Right hindlimb (tissue), 1 donor: Measurements from ENCODE around the gene ZNF768.
A peak's percentile ranks its signal among the peaks of the same experiment; 100 is the strongest.
"Not testable (repeated sequence)": the region's sequence is repeated elsewhere in the genome, so short reads cannot be mapped to it uniquely, and the experiment has no call there.

ENCODE experiments used
- DNase-seq: peaks from one replicate; pipeline ENCODE4 v3.0.0-alpha.2; 2018

The ZNF768 gene

DNA sequence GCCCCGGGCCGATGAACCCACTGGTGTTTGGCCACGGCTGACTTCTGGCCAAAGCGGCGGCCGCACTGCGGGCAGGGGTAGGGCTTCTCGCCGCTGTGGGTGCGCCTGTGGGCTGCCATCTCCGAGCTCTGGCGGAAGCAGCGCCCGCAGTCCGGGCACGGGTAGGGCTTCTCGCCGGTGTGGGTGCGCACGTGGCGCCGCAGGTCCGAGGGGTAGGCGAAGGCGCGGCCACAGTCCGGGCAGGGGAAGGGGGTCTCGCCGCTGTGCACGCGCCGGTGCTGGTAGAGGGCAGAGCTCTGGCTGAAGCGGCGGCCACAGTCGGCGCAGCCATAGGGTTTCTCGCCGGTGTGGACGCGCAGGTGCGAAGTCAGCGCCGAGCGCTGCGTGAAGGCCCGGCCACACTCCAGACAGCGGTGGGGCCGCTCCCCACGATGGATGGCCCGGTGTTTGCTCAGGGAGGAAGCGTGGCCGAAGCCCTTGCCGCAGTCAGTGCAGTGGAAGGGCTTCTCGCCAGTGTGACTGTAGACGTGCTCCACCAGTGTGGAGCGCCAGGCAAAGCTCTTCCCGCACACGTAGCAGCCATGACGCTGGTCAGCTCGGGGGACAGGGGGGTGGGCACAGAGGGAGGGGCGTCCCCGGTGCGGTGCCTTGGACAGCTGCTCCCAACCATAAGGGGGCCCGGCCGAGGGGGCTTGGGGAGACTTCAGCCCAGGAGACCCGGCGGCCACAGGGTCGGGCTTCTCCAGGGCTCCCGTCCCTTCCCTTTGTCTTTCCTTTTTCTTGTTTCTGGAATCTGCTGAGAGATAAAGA, 29.2 kb upstream of the ZNF768 start:
- DNase-seq = no peak

DNA sequence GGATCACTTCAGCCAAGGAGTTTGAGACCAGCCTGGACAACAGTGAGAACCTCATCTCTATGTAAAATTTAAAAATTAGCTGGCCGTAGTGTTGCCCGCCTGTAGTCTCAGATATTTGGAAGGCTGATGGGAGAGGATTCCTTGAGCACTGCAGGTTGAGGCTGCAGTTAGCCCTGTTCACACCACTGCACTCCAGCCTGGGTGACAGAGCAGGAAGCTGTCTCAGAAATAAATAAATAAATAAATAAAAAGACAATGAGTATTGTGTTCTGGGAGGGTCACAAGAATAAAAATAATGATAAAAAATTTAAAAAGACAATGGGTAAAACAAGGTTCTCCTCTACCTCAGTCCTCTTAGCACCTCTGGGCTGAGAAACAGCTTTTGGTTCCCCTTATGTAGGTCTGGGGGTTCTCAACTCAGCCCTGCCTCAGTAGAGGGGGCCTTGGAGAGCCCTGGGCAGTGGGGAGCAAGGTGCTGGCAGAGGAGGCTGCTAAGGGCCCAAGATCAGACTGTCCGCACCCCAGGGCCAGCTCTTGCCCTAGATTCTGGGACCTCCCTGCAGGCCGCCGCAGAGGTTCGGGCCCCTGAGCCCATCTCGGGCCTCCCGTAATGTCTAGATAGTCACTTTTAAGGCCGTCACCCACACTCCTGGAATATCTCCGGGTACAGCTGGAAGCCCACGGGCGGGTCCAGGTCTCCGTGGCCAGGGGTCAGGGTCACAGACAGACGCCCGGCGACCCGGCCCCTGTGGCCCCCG, 28.4 kb upstream of the ZNF768 start:
- no peak for DNase-seq

- no peak for DNase-seq
Measured at GRCh38 chr16:30553393-30553899, 27.1 kb upstream of the ZNF768 start.

DNA sequence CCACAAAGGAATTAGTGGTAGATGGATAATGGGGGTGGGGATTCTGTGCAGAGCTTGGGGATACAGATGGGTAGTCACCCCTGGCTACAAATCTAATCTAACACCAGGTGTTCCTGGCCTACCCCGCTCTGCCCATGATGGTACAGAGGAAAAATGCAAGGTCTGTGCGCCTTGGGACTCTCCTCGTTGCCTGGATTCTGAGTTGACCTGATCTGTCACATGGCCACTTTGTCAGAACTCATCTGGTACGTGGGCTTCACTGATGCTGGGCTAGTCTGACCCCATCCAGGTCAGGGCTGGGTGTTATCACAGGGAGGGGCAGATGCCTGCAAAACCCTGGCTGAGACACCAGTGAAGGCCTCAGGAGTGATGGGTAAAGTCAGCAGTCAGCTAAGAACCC, 26.6 kb upstream of the ZNF768 start:
- DNase-seq = no peak

- no peak for DNase-seq
Measured at GRCh38 chr16:30551781-30552180, 25.4 kb upstream of the ZNF768 start.

DNA sequence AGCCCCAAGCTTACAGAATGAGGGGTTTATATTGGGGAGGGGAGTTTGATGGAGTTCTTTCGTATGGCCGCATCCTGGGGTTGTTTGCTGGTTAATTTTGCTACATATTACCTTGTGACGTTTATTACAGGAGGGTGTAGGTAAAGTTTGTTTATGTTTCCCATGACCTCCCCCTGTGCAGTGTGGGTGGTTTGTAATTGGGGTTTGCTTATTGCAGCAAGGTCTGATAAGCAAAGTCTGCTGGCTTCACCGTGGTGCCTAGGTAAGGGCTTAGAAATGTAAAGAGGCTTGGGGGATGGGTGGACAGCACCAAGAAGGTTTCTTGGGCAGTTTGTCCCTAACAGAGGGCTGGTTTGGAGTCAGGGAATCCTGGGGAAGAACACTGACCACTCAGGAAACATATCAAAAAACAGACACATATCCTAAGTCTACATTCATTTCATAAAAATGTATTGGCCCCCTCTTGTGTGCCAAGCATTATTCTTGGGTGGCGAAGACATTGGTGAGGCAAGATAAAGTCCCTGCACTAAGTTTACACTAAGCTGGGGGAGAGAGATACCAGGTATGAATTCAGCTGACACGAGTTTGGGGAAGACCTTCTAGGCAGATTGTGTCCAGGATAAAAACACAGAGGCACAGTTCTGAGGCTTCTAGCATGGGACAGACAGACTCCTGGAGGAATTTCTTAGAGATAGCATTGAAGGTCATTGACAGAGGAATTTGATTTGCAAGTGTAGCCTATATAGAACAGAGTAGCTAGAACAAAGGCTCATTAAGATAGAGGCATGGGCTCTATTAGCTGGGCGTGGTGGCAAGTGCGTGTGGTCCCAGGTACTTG, 22.3 kb upstream of the ZNF768 start:
- DNase-seq = no peak

- DNase-seq = no peak
Measured at GRCh38 chr16:30546115-30546514, 19.7 kb upstream of the ZNF768 start.

- no peak for DNase-seq
Measured at GRCh38 chr16:30543067-30543466, 16.7 kb upstream of the ZNF768 start.

DNA sequence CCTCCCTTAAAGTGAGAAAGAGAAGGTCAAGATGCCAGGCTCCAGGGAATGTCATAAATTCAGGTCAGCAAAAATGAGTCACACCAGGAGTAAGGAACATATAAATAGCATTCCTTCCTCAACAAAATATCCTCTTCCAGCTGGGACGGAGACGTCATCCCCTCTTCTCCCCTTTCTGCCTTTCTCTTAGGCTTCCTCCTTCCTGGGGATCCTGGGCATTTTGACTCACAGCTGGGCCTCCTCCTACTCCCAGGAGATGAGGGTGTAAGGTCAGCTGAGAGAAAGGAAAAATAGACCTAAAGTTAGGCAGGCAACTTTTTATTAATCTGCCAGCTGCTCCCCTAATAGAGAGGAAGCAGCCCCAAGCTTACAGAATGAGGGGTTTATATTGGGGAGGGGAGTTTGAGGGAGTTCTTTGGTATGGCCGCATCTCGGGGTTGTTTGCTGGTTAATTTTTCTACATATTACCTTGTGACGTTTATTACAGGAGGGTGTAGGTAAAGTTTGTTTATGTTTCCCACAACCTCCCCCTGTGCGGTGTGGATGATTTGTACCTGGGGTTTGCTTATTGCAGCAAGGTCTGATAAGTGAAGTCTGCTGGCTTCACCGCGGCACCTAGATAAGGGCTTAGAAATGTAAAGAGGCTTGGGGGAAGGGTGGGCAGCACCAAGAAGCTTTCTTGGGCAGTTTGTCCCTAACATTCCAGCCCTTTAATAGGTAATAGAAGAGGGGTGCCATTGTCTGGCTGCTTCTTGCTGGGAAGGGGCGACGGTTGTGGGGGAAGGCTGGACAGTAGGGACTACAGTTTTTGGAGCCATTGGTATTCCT, 15.3 kb upstream of the ZNF768 start:
- no peak for DNase-seq

DNA sequence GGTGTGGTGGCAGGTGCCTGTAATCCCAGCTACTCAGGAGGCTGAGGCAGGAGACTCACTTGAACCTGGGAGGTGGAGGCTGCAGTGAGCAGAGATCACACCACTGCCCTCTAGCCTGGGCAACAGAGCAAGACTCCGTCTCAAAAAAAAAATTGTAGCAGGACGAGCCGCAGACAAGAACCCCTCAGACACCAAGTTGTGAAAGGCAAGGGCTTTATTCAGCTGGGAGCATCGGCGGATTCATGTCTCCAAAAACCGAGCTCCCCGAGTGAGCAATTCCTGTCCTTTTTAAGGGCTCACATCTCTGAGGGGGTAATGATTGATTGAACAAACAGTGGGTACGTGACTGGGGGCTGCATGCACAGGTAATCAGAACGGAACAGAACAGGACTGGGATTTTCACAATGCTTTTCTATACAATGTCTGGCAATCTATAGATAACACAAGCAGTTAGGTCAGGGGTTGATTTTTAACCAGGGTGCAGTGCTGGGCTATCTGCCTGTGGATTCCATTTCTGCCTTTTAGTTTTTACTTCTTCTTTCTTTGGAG, 14.6 kb upstream of the ZNF768 start:
- DNase-seq = not testable (repeated sequence)

DNA sequence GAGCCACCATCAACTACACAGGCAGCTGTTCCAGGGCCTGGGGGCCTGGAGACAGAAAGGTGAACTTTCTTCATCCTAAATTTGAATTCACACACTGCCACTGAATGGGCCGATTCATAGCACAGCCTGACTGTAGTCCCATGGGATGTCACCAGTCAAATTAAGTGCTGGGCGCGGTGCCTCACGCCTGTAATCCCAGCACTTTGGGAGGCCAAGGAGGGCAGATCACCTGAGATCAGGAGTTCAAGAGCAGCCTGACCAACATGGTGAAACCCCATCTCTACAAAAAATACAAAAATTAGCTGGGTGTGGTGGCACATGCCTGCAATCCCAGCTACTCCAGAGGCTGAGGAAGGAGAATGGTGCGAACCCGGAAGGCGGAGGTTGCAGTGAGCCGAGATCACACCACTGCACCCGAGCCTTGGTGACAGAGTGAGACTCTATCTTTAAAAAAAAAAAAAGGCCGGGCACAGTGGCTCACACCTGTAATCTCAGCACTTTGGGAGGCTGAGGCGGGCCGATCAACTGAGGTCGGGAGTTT, 13.7 kb upstream of the ZNF768 start:
- DNase-seq = not testable (repeated sequence)

- no peak for DNase-seq
Measured at GRCh38 chr16:30539000-30539964, 12.9 kb upstream of the ZNF768 start.

- DNase-seq = not testable (repeated sequence)
Measured at GRCh38 chr16:30536391-30537024, 10.1 kb upstream of the ZNF768 start.

DNA sequence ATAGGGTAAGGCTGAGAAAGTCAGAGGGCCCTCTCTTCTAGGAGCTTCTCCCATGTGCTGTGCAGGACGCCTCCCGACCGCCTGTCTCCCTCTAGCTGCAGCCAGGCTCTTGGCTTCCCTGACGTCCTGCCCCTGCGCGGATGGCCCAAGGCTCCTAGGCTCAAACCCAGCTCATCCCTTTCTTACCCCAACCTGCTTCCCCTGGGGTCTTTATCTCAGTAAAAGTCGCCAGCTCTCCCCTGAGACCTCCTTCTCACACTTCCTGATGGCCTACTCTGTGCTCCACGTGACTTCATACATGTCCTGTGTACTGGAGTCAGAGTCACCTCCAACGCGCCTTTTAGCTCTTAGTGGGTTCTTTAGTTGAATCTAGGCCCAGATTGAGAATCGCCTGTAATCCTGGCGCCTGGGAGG, 9.4 kb upstream of the ZNF768 start:
- peak; percentile 81 for DNase-seq

- no peak for DNase-seq
Measured at GRCh38 chr16:30535106-30535776, 8.9 kb upstream of the ZNF768 start.

DNA sequence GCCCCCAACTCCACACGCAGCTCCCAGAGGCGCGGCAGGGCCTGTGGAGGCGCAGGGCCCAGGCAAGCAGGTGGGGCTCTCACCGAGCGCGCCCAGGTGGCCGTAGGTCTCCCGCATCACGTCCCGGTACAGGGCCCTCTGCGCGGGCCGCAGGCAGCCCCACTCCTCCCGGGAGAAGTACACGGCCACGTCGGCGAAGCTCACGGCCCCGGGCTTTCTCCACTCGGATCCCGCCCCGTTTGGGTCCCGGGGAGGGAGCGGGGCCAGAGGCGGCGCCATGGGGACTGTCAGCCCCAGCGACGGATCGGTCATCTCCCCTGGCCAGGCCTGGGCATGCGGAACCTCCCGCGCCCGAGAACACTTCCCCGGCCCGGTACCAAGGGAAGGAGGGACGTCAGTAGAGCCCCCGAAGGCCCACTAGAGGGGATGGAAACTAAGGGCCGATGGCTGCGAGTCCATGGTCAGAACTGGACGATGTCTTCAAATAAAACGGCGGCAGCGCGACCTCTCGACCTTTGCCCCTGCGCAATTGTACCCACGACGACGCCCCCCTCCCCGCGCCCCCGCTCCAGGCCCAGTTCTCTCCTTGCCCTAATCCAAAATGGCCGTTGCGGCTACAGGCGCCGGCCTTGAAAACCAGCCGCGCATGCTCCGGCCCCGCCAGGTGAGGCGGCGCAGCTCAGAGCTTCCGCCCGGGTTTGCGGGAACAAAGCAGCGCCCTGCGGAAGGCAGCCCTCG, 8.2 kb upstream of the ZNF768 start, which contains the start of gene ZNF747:
ZNF747 (minus strand) TSS at position 491 of the 738 bp plus-strand sequence; CDS start at position 312, 179 bp downstream.
- DNase-seq = peak; percentile 94

GRCh38 chr16:30533748-30534367, 7.5 kb upstream of the ZNF768 start:
- DNase-seq = no peak

DNA sequence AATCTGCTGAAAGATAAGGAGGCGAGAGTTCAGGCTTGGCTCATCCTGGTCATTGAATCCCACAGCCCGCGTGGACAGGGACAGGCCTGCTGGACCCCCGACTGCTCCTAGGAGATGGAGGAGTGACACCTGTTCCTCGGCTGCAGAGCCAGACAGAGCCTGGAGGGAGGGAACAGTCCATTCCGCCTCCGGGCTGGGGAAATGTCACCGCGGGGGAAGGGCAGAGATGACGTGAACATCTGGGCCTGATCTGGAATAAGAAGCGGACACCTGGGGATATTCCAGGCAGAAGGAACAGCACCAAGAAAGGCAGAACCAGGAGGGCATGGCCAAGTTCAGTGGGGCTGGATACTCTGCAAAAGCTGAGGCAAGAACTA, 6.8 kb upstream of the ZNF768 start:
- DNase-seq = no peak
